Activated B cell treated with CpG ODN at 0.5 μM for 24 hours (primary cell): ENCODE results near the gene HOXA10. TPM values are rescaled to one million over a fixed set of nuclear protein-coding genes. Genes with fewer than 3 reads are reported as not detected.

Source experiments
- ATAC-seq: fragments of 200-7000 bp; cut with Tn5 transposase; one replicate; pipeline ENCODE4 v1.10.0; 2021; ENCODE audit warnings: low read depth, mild to moderate bottlenecking, moderate library complexity
- CTCF ChIA-PET: fragments of 350-600 bp; sonication (Branson Sonifier 250); formaldehyde crosslinking; loops from one replicate; lab custom pipeline; 2021; ENCODE audit warnings: antibody characterized with exemption; lab: Charles Lee
- POLR2A ChIA-PET: fragments of 350-600 bp; sonication (Branson Sonifier 250); formaldehyde crosslinking; loops from one replicate; lab custom pipeline; 2021; ENCODE audit warnings: antibody characterized with exemption; lab: Charles Lee
- DNase-seq: peaks from one replicate; pipeline ENCODE4 v3.0.0; 2022
- H3K27ac Mint-ChIP-seq: one replicate; pipeline ENCODE4 v1.8.0; 2020; ENCODE audit warnings: mixed read lengths
- H3K27me3 Mint-ChIP-seq: one replicate; pipeline ENCODE4 v1.8.0; 2021; ENCODE audit warnings: mixed read lengths
- H3K36me3 Mint-ChIP-seq: one replicate; pipeline ENCODE4 v1.8.0; 2021; ENCODE audit warnings: low read depth, mixed read lengths
- H3K4me1 Mint-ChIP-seq: one replicate; pipeline ENCODE4 v1.8.0; 2021; ENCODE audit warnings: mixed read lengths
- H3K4me3 Mint-ChIP-seq: one replicate; pipeline ENCODE4 v1.8.0; 2020; ENCODE audit warnings: mild to moderate bottlenecking, mixed read lengths
- H3K9me3 Mint-ChIP-seq: one replicate; pipeline ENCODE4 v1.8.0; 2020; ENCODE audit warnings: mixed read lengths
- intact Hi-C: fragments of 100-400 bp; cut with micrococcal nuclease; formaldehyde crosslinking; loops from one replicate; pipeline ENCODE4 v1.15.1; 2024
- total RNA-seq: library from RNA; stranded (reverse); gene quantifications from 2 replicates; pipeline ENCODE4 v1.2.3, GENCODE V29; 2022
- TF ChIP-seq, protein P1 (sequence below): fragments of 200-600 bp; IDR thresholded peaks from one replicate; pipeline ENCODE4 v1.8.0; 2022; ENCODE audit warnings: antibody characterized with exemption, mild to moderate bottlenecking

Gene HOXA10
- total RNA-seq, 1 donor from 2014 or later = 0.24 TPM

DNA sequence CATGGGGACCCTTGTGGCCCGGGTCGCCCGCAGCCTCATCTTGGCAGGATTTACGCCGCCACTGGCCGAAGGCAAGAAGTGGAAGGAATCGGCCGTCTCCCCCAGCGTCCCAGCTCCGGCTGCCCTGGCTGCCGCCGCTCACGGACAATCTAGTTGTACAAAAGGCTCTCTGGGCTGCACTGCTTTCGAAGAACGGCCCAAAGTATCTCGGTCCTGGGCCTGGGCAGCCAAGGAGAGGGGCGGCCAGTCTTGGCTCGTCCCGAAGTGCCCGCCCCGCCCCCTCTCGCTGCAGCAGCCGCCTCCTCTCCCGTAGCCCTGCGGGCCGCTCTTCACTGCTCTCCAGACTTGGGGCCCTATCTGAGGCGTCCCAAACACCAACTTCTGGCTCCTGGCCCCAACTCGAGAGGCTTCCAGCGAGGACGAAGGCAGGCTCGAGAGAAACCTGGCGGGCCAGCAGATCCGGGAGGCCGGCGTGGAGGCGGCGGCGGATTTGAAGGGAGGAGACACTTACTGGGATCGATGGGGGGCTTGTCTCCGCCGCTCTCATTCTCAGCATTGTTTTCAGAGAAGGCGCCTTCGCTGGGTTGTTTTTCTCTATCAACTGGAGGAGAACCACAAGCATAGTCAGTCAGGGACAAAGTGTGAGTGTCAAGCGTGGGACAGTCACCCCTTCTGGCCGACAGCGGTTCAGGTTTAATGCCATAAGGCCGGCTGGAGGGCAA, 9.6 kb downstream of the HOXA10 start:
- H3K9me3 Mint-ChIP-seq = no peaks in the 10 kb centered on the region
- DNase-seq (no peak), ATAC-seq (no peak)
- intact Hi-C loops = loop anchor here (1.0 to 5.0 kb wide), 7 partner anchors 7 to 1012 kb away; partner anchors contain the start of genes HOXA1, NFE2L3 and SNX10
- peaks cover 19% of the 10 kb centered on the region for H3K4me1 Mint-ChIP-seq
- H3K36me3 Mint-ChIP-seq = no peaks in the 10 kb centered on the region
- ChIA-PET POLR2A (no interaction called here), CTCF (no interaction called here)
- TF ChIP-seq, protein P1, sequence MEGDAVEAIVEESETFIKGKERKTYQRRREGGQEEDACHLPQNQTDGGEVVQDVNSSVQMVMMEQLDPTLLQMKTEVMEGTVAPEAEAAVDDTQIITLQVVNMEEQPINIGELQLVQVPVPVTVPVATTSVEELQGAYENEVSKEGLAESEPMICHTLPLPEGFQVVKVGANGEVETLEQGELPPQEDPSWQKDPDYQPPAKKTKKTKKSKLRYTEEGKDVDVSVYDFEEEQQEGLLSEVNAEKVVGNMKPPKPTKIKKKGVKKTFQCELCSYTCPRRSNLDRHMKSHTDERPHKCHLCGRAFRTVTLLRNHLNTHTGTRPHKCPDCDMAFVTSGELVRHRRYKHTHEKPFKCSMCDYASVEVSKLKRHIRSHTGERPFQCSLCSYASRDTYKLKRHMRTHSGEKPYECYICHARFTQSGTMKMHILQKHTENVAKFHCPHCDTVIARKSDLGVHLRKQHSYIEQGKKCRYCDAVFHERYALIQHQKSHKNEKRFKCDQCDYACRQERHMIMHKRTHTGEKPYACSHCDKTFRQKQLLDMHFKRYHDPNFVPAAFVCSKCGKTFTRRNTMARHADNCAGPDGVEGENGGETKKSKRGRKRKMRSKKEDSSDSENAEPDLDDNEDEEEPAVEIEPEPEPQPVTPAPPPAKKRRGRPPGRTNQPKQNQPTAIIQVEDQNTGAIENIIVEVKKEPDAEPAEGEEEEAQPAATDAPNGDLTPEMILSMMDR = no peak
- H3K27me3 Mint-ChIP-seq = peaks cover 61% of the 10 kb centered on the region
- peak overlapping the region; percentile 57 for H3K27ac Mint-ChIP-seq
- H3K4me3 Mint-ChIP-seq = no peak overlapping the region

DNA sequence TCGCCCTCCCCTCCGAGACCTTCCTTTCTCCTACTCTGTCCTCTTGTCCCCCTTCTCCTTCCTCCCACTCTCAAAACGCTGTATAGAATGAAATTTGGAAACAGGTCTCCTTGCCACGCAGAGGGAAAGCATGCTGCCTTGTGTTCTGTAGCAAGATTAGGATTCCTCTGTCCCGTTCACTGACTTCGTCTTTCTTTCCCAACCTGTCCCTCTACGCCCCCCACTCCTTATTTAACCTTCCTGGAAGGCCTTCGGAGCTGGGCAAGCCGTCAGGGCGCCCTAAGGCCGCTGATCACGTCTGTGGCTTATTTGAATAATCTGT, 10.1 kb downstream of the HOXA10 start:
- TF ChIP-seq, protein P1 = no peak
- H3K4me1 Mint-ChIP-seq = peaks cover 19% of the 10 kb centered on the region
- ATAC-seq (no peak), DNase-seq (no peak)
- ChIA-PET CTCF (no interaction called here), POLR2A (no interaction called here)
- intact Hi-C loops = loop anchor here (1.0 to 5.0 kb wide), 6 partner anchors 24 to 1012 kb away; partner anchors contain the start of genes HOXA1, NFE2L3 and SNX10
- no peaks in the 10 kb centered on the region for H3K36me3 Mint-ChIP-seq
- no peaks in the 10 kb centered on the region for H3K9me3 Mint-ChIP-seq
- peak overlapping the region; percentile 57 for H3K27ac Mint-ChIP-seq
- no peak overlapping the region for H3K4me3 Mint-ChIP-seq
- H3K27me3 Mint-ChIP-seq = peaks cover 66% of the 10 kb centered on the region

DNA sequence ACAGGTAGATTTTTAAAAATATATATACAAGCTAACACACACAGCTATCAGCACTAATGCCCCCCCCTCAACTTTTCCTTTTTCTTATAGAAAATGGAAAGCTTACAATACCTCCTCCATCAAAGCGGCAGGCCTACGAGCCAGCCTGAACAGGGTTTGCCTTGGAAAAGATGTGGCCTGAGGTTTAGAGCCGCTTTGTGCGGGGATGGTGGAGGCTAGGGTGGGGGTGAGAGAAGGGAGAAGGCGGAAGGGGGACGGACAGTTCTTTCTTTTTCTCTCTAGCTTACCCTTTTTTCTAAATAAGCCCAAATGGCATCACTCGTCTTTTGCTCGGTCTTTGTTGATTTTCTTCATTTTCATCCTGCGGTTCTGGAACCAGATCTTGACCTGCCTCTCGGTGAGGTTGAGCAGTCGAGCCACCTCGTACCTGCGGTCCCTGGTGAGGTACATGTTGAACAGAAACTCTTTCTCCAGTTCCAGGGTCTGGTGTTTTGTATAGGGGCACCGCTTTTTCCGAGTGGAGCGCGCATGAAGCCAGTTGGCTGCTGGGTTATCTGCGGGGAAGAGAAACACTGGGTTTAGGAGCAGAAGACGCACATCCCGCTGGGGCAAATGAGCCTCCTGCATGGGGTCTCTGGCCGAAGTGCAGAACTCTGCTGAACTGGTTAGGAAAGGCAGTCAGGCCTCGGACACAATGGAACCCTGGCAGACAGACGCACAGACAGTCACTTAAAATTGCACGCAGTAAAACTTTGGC, 10.7 kb downstream of the HOXA10 start:
- Mint-ChIP-seq H3K4me3 (no peak overlapping the region), H3K27me3 (peaks cover 66% of the 10 kb centered on the region), H3K36me3 (no peaks in the 10 kb centered on the region), H3K27ac (peak overlapping the region; percentile 57), H3K9me3 (no peaks in the 10 kb centered on the region), H3K4me1 (peaks cover 19% of the 10 kb centered on the region)
- TF ChIP-seq, protein P1 = no peak
- ATAC-seq (no peak), DNase-seq (no peak)
- intact Hi-C loops = loop anchor here (1.0 to 5.0 kb wide), 7 partner anchors 25 to 1011 kb away; partner anchors contain the start of genes HOXA1, NFE2L3 and SNX10
- POLR2A ChIA-PET = interaction anchor here (1.5 kb wide), 1 partner anchor 25 kb away, joined by 3 read pairs; no protein-coding TSS in a partner anchor
- CTCF ChIA-PET = interaction anchor here (0.6 to 3.6 kb wide), 7 partner anchors 14 to 1303 kb away, joined by 3 to 94 read pairs (median 4); no protein-coding TSS in a partner anchor

DNA sequence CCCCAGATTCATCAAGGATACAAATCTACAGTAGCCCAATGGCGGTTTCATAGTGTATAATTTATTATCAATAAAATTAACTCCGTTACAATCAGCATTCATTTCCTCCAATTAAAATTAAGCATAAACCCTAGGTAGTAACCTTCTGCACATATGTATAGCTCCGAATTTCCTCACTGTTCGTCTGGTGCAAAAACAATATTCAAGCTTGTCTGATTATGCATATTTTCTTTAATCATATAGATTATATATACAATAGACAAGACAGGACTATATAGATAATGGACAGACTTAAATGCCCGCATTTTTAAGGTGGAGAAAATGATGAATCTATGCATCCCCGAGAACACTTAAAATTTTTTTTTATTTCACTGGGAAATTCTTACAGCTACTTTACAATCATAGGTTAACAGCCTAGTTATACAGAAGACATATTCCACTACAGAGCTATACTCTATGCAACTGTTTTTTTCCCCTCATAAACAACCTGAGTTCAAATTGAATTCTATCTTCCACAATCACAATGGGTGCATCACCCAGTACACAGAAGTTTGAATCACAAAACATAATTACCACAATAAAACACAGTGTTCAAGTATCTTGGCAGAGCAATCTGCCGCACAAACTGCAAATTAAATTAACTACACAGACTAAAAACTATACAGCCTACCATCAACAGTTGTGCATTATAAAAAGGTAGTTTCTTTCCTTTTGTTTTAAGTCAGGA, 11.4 kb downstream of the HOXA10 start:
- no peak overlapping the region for H3K4me3 Mint-ChIP-seq
- ATAC-seq (no peak), DNase-seq (no peak)
- H3K9me3 Mint-ChIP-seq = no peaks in the 10 kb centered on the region
- TF ChIP-seq, protein P1 = no peak
- H3K36me3 Mint-ChIP-seq = no peaks in the 10 kb centered on the region
- CTCF ChIA-PET = interaction anchor here (0.6 to 3.6 kb wide), 11 partner anchors 14 to 1302 kb away, joined by 3 to 94 read pairs (median 4); no protein-coding TSS in a partner anchor
- peaks cover 24% of the 10 kb centered on the region for H3K4me1 Mint-ChIP-seq
- intact Hi-C loops = loop anchor here (2.0 to 5.0 kb wide), 6 partner anchors 34 to 1010 kb away; partner anchors contain the start of genes HOXA1, NFE2L3 and SNX10
- H3K27ac Mint-ChIP-seq = peak overlapping the region; percentile 4
- POLR2A ChIA-PET = interaction anchor here (1.5 kb wide), 1 partner anchor 26 kb away, joined by 3 read pairs; no protein-coding TSS in a partner anchor
- peaks cover 68% of the 10 kb centered on the region for H3K27me3 Mint-ChIP-seq
